ENCODE results near the gene ANKUB1. TPM values are rescaled to one million over a fixed set of nuclear protein-coding genes. Genes with fewer than 3 reads are reported as not detected.
"Not testable (repeated sequence)": the region's sequence is repeated elsewhere in the genome, so short reads cannot be mapped to it uniquely, and the experiment has no call there.

Gene ANKUB1
- total RNA-seq, 1 experiment from 2014 or later = not detected

DNA sequence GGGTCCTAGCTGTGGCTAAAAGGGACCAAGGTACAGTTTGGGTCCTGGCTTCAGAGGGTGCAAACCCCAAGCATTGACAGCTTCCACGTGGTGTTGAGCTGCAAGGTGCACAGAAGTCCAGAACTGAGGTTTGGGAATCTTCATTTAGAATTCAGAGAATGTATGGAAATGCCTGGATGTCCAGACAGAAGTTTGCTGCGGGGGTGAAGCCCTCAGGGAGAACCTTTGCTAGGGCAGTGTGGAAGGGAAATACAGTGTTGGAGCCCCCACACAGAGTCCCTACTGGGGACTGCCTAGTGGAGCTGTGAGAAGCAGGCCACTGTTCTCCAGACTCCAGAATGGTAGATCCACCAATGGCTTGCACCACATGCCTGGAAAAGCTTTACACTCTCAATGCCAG is 38.5 kb upstream of the ANKUB1 start:
- Histone ChIP-seq H3K9me3 (peaks cover 34% of the 10 kb centered on the region), H3K4me1 (no peaks in the 10 kb centered on the region), H3K4me3 (ENCODE audit: low read depth, low read length) (no peak overlapping the region), H3K36me3 (ENCODE audit: control insufficient read depth, insufficient read depth, low read length) (no peaks in the 10 kb centered on the region), H3K27me3 (replicated peaks; ENCODE audit: control insufficient read depth, insufficient read depth, low read length) (no peaks in the 10 kb centered on the region)
- Mint-ChIP-seq H3K27me3 (ENCODE audit: insufficient read depth, unreplicated experiment) (no peaks in the 10 kb centered on the region), H3K4me3 (ENCODE audit: unreplicated experiment) (no peak overlapping the region), H3K9me3 (ENCODE audit: unreplicated experiment) (peaks cover 40% of the 10 kb centered on the region), H3K4me1 (ENCODE audit: low read depth, unreplicated experiment) (no peaks in the 10 kb centered on the region), H3K27ac (ENCODE audit: unreplicated experiment) (no peak overlapping the region), H3K36me3 (ENCODE audit: insufficient read depth, unreplicated experiment) (no peaks in the 10 kb centered on the region)
- no peak for TF ChIP-seq CTCF (IDR thresholded peaks at IDR 0.05; ENCODE audit: insufficient read depth in 1 of 2, low read depth in 1 of 2, low read length in 1 of 2, severe bottlenecking in 1 of 2, unreplicated experiment in 1 of 2)
- POLR2A ChIA-PET = no interaction called here
- intact Hi-C loops (cut with micrococcal nuclease; ENCODE audit: unreplicated experiment) = no loop called here
- CTCF ChIA-PET = no interaction called here
- peak in 1 of 2 experiments; percentile 15 for DNase-seq
- no TSS peak for BruUV-seq (replicated peaks)

GRCh38 chr3:149829631-149830030 is 37.3 kb upstream of the ANKUB1 start:
- H3K27ac Mint-ChIP-seq (ENCODE audit: unreplicated experiment); H3K4me3 Mint-ChIP-seq (ENCODE audit: unreplicated experiment); H3K36me3 ChIP-seq (ENCODE audit: control insufficient read depth, insufficient read depth, low read length); CTCF ChIA-PET; H3K4me1 ChIP-seq; H3K36me3 Mint-ChIP-seq (ENCODE audit: insufficient read depth, unreplicated experiment); intact Hi-C loops (cut with micrococcal nuclease; ENCODE audit: unreplicated experiment); H3K4me1 Mint-ChIP-seq (ENCODE audit: low read depth, unreplicated experiment); H3K4me3 ChIP-seq (ENCODE audit: low read depth, low read length); POLR2A ChIA-PET; H3K27me3 ChIP-seq (replicated peaks; ENCODE audit: control insufficient read depth, insufficient read depth, low read length); H3K27me3 Mint-ChIP-seq (ENCODE audit: insufficient read depth, unreplicated experiment); BruUV-seq (replicated peaks); DNase-seq: not testable (repeated sequence)
- H3K9me3 Mint-ChIP-seq (ENCODE audit: unreplicated experiment) = peaks cover 28% of the 10 kb centered on the region
- H3K9me3 ChIP-seq = peaks cover 28% of the 10 kb centered on the region

DNA sequence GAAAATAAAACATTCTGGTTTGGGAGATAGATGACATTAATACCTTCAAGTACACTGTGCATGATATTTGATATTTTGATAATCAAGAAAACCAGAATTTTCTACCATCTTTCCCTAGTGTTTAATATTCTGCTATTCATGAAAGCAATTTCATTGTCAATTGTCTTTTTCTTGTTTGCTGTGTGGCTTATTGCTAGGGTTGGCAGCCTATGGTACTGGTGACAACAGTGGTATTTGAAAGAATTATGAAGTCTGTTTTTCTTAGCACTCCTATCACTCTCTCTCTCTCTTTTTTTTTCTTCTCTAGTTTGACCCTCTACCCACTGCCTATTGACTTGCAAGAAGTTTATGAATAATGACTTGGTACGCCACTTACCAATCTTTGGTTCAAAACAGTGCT is 36.0 kb upstream of the ANKUB1 start:
- ChIA-PET CTCF (no interaction called here), POLR2A (no interaction called here)
- Mint-ChIP-seq H3K4me1 (ENCODE audit: low read depth, unreplicated experiment) (no peaks in the 10 kb centered on the region), H3K27ac (ENCODE audit: unreplicated experiment) (no peak overlapping the region), H3K4me3 (ENCODE audit: unreplicated experiment) (no peak overlapping the region), H3K9me3 (ENCODE audit: unreplicated experiment) (peaks cover 22% of the 10 kb centered on the region), H3K27me3 (ENCODE audit: insufficient read depth, unreplicated experiment) (no peaks in the 10 kb centered on the region), H3K36me3 (ENCODE audit: insufficient read depth, unreplicated experiment) (no peaks in the 10 kb centered on the region)
- no TSS peak for BruUV-seq (replicated peaks)
- TF ChIP-seq CTCF (IDR thresholded peaks at IDR 0.05; ENCODE audit: insufficient read depth in 1 of 2, low read depth in 1 of 2, low read length in 1 of 2, severe bottlenecking in 1 of 2, unreplicated experiment in 1 of 2) = no peak
- no peaks in the 10 kb centered on the region for H3K4me1 ChIP-seq
- intact Hi-C loops (cut with micrococcal nuclease; ENCODE audit: unreplicated experiment) = no loop called here
- no peak for DNase-seq
- no peaks in the 10 kb centered on the region for H3K27me3 ChIP-seq (replicated peaks; ENCODE audit: control insufficient read depth, insufficient read depth, low read length)
- H3K36me3 ChIP-seq (ENCODE audit: control insufficient read depth, insufficient read depth, low read length) = no peaks in the 10 kb centered on the region
- peaks cover 18% of the 10 kb centered on the region for H3K9me3 ChIP-seq
- H3K4me3 ChIP-seq (ENCODE audit: low read depth, low read length) = no peak overlapping the region

- intact Hi-C loops (cut with micrococcal nuclease; ENCODE audit: unreplicated experiment) = no loop called here
- BruUV-seq (replicated peaks) = no TSS peak
- no peak overlapping the region for H3K27ac Mint-ChIP-seq (ENCODE audit: unreplicated experiment)
- no peak for DNase-seq
- TF ChIP-seq CTCF (IDR thresholded peaks at IDR 0.05; ENCODE audit: insufficient read depth in 1 of 2, low read depth in 1 of 2, low read length in 1 of 2, severe bottlenecking in 1 of 2, unreplicated experiment in 1 of 2) = no peak
- Histone ChIP-seq H3K9me3 (peaks cover 9% of the 10 kb centered on the region), H3K36me3 (ENCODE audit: control insufficient read depth, insufficient read depth, low read length) (no peaks in the 10 kb centered on the region), H3K4me1 (no peaks in the 10 kb centered on the region), H3K4me3 (ENCODE audit: low read depth, low read length) (no peak overlapping the region), H3K27me3 (replicated peaks; ENCODE audit: control insufficient read depth, insufficient read depth, low read length) (no peaks in the 10 kb centered on the region)
- H3K27me3 Mint-ChIP-seq (ENCODE audit: insufficient read depth, unreplicated experiment) = no peaks in the 10 kb centered on the region
- ChIA-PET POLR2A (no interaction called here), CTCF (no interaction called here)
- no peaks in the 10 kb centered on the region for H3K4me1 Mint-ChIP-seq (ENCODE audit: low read depth, unreplicated experiment)
- H3K36me3 Mint-ChIP-seq (ENCODE audit: insufficient read depth, unreplicated experiment) = no peaks in the 10 kb centered on the region
- no peak overlapping the region for H3K4me3 Mint-ChIP-seq (ENCODE audit: unreplicated experiment)
- peaks cover 23% of the 10 kb centered on the region for H3K9me3 Mint-ChIP-seq (ENCODE audit: unreplicated experiment)
Observed at GRCh38 chr3:149826636-149827035, 34.3 kb upstream of the ANKUB1 start.

Data from Caco-2 (cell line).